Left cardiac atrium (tissue), 4 donors: ENCODE data around the gene RTL3. TPM values are rescaled to one million over a fixed set of nuclear protein-coding genes. Genes with fewer than 3 reads are reported as not detected.

Experiments used
- ATAC-seq, 2 donors: fragments of 200-7000 bp; cut with Tn5 transposase; one replicate each; pipeline ENCODE4 v1.9.1; 2020; ENCODE audit warnings: mild to moderate bottlenecking in 2 of 2, moderate library complexity in 2 of 2
- DNase-seq: peaks from one replicate; pipeline ENCODE4 v3.0.0-alpha.2; 2020
- intact Hi-C, 2 donors: fragments of 100-400 bp; cut with DNase I; formaldehyde crosslinking; loops; one replicate each; pipeline versions ENCODE4 v1.14.1 to v1.15.1; 2022 to 2023
- total RNA-seq, 2 donors: library from RNA; stranded (reverse); fragmentation: NEBNext Ultra II Directional; extraction: Animal tissue kit (Norgen Biotek cat#: 25700); gene quantifications; one replicate each; pipeline ENCODE4 v1.2.1, GENCODE V29; 2021
- donor health status: DM: no; HTN: yes; CAD: no.
- donor health status: DM: no; HTN: yes; CAD: no; lungs with severe emphysema.
- donor health status: DM: yes; HTN: yes; CAD: no.
- donor health status: Dilated cardiomyopathy.

RTL3 gene
- total RNA-seq, 2 donors from 2014 or later: 0.15 TPM; not detected in 1

- intact Hi-C loops: no loop called here
- peak in 1 of 2 donors; percentile 5 for ATAC-seq
- no peak for DNase-seq
Measured at GRCh38 chrX:78624962-78625909, 33.9 kb downstream of the RTL3 start.

GRCh38 chrX:78624426-78624825, 34.7 kb downstream of the RTL3 start:
- intact Hi-C loops: no loop called here
- DNase-seq (no peak), ATAC-seq (no peak)

- ATAC-seq (no peak), DNase-seq (no peak)
- intact Hi-C loops: no loop called here
Measured at GRCh38 chrX:78622831-78623230, 36.3 kb downstream of the RTL3 start.

GRCh38 chrX:78619834-78620233, 39.3 kb downstream of the RTL3 start:
- intact Hi-C loops: no loop called here
- ATAC-seq (peak in 1 of 2 donors; percentile 43), DNase-seq (peak; percentile 24)

- ATAC-seq: no peak
- no peak for DNase-seq
- intact Hi-C loops: no loop called here
Measured at GRCh38 chrX:78618987-78619386, 40.1 kb downstream of the RTL3 start.

- no peak for ATAC-seq
- intact Hi-C loops: no loop called here
- no peak for DNase-seq
Measured at GRCh38 chrX:78614264-78614663, 44.9 kb downstream of the RTL3 start.

Other genes with a start within 250 kb of the RTL3 start
- under 1 TPM; 0.08 to 0.68 TPM for gene LPAR4, start 88.4 kb upstream of the RTL3 start, total RNA-seq